Measurements from ENCODE around the gene MFAP3.
A peak's percentile ranks its signal among the peaks of the same experiment; 100 is the strongest.
"Not testable (repeated sequence)": the region's sequence is repeated elsewhere in the genome, so short reads cannot be mapped to it uniquely, and the experiment has no call there.

The MFAP3 gene

GRCh38 chr5:154038707-154039457, at the start of gene MFAP3, which contains the start of gene FAM114A2:
MFAP3 (plus strand) TSS chr5:154038967; CDS start chr5:154049723, 10,756 bp downstream.
FAM114A2 (minus strand) TSS chr5:154038910; CDS start chr5:154034953, 3,957 bp downstream.
- peak; percentile 85 for DNase-seq

- no peak for DNase-seq
Observed at GRCh38 chr5:153991168-153991567, 47.6 kb upstream of the MFAP3 start.

- no peak for DNase-seq
Observed at GRCh38 chr5:153998010-153998409, 40.8 kb upstream of the MFAP3 start.

GRCh38 chr5:153998768-153999167, 40.0 kb upstream of the MFAP3 start:
- DNase-seq: no peak

- DNase-seq: no peak
Observed at GRCh38 chr5:153999995-154000394, 38.8 kb upstream of the MFAP3 start.

GRCh38 chr5:154000703-154001102, 38.1 kb upstream of the MFAP3 start:
- DNase-seq: no peak

GRCh38 chr5:154002093-154002492, 36.7 kb upstream of the MFAP3 start:
- no peak for DNase-seq

GRCh38 chr5:154002511-154003020, 36.2 kb upstream of the MFAP3 start:
- DNase-seq: no peak

GRCh38 chr5:154005648-154006047, 33.1 kb upstream of the MFAP3 start:
- DNase-seq: no peak

GRCh38 chr5:154010660-154011059, 28.1 kb upstream of the MFAP3 start:
- no peak for DNase-seq

GRCh38 chr5:154015071-154015693, 23.6 kb upstream of the MFAP3 start:
- DNase-seq: no peak

- DNase-seq: not testable (repeated sequence)
Observed at GRCh38 chr5:154018919-154019318, 19.8 kb upstream of the MFAP3 start.

GRCh38 chr5:154025951-154026350, 12.8 kb upstream of the MFAP3 start:
- DNase-seq: no peak

GRCh38 chr5:154031937-154032489, 6.8 kb upstream of the MFAP3 start:
- DNase-seq: no peak

GRCh38 chr5:154034944-154035343, 3.8 kb upstream of the MFAP3 start:
- no peak for DNase-seq

GRCh38 chr5:154038261-154038706, 483 bp upstream of the MFAP3 start:
- peak; percentile 73 for DNase-seq

GRCh38 chr5:154039458-154039829, 677 bp downstream of the MFAP3 start:
- no peak for DNase-seq

GRCh38 chr5:154042766-154043165, 4.0 kb downstream of the MFAP3 start:
- DNase-seq: no peak

GRCh38 chr5:154044099-154044498, 5.3 kb downstream of the MFAP3 start:
- no peak for DNase-seq

GRCh38 chr5:154044581-154044980, 5.8 kb downstream of the MFAP3 start:
- DNase-seq: no peak

- DNase-seq: no peak
Observed at GRCh38 chr5:154046486-154046885, 7.7 kb downstream of the MFAP3 start.

- no peak for DNase-seq
Observed at GRCh38 chr5:154047324-154047723, 8.6 kb downstream of the MFAP3 start.

GRCh38 chr5:154049636-154050035, 10.9 kb downstream of the MFAP3 start:
- no peak for DNase-seq

- DNase-seq: no peak
Observed at GRCh38 chr5:154053468-154053867, 14.7 kb downstream of the MFAP3 start.

All from NCI-H526 treated with DMSO at 0.1 percent for 48 hours (cell line).